HL-60 (cell line): ENCODE results near the gene MALRD1.

Experiments used
- GABPA ChIP-seq: IDR thresholded peaks from 2 replicates; pipeline ENCODE4 v1.6.1; 2012; ENCODE audit warnings: low read depth
- POLR2AphosphoS5 ChIP-seq: IDR thresholded peaks from 2 replicates; pipeline ENCODE4 v1.6.1; 2012; ENCODE audit warnings: low read depth
- REST ChIP-seq: IDR thresholded peaks from 2 replicates; pipeline ENCODE4 v1.6.1; 2012; ENCODE audit warnings: low read depth; ENCODE audit not compliant: insufficient replicate concordance
- SPI1 ChIP-seq: IDR thresholded peaks from 2 replicates; pipeline ENCODE4 v1.6.1; 2012; ENCODE audit warnings: low read depth, mild to moderate bottlenecking, borderline replicate concordance
- TF ChIP-seq, protein P1 (sequence below): IDR thresholded peaks from one replicate; pipeline ENCODE4 v1.5.1; 2011; ENCODE audit warnings: low read length, control low read depth, inconsistent platforms; ENCODE audit not compliant: insufficient read depth

GRCh38 chr10:19783721-19784120 lies 735.1 kb downstream of the MALRD1 start:
- TF ChIP-seq, protein P1, sequence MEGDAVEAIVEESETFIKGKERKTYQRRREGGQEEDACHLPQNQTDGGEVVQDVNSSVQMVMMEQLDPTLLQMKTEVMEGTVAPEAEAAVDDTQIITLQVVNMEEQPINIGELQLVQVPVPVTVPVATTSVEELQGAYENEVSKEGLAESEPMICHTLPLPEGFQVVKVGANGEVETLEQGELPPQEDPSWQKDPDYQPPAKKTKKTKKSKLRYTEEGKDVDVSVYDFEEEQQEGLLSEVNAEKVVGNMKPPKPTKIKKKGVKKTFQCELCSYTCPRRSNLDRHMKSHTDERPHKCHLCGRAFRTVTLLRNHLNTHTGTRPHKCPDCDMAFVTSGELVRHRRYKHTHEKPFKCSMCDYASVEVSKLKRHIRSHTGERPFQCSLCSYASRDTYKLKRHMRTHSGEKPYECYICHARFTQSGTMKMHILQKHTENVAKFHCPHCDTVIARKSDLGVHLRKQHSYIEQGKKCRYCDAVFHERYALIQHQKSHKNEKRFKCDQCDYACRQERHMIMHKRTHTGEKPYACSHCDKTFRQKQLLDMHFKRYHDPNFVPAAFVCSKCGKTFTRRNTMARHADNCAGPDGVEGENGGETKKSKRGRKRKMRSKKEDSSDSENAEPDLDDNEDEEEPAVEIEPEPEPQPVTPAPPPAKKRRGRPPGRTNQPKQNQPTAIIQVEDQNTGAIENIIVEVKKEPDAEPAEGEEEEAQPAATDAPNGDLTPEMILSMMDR = no peak
- TF ChIP-seq POLR2AphosphoS5 (no peak), SPI1 (no peak), REST (no peak), GABPA (no peak)
